ENCODE results near the gene PES1.

The PES1 gene

DNA sequence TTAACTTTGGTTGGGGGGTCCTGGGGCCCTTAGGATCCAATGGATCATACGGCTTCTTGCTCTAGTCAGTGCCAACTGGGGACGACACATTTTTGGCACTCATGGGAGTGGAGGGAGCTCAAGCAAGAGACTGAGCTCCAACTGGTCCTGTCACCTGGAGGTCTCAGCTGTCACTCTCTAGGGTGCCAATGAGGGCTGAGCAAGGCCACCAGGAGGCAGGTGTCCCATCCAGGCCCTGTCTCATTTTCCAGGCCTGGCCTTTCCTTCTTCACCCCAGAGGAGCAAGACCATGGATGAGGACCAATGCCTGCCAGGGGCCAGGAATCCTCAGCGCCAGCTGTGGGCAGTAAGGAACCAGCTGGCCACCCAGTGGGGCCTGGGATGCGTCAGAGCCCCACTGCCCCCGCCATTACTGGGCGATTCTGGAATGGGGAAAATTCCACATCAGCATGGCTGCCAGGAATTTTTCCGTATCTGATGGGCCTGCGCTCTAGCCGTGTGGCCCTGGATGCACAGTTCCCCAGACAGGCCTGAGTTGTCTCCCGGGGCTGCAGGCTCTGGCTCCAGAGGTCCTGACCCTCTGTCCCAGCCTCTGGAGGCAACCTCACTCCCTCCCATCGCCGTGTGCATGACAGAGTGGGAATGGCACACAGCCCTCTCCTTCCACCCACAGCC, 16.6 kb downstream of the PES1 start:
- TF ChIP-seq CTCF (conservative IDR thresholded peaks at IDR 0.05; ENCODE audit: low read depth, low read length), result no peak
- no peak for DNase-seq (ENCODE audit: low read depth)
- no peak overlapping the region for H3K4me3 ChIP-seq (ENCODE audit: low read depth, low read length)

DNA sequence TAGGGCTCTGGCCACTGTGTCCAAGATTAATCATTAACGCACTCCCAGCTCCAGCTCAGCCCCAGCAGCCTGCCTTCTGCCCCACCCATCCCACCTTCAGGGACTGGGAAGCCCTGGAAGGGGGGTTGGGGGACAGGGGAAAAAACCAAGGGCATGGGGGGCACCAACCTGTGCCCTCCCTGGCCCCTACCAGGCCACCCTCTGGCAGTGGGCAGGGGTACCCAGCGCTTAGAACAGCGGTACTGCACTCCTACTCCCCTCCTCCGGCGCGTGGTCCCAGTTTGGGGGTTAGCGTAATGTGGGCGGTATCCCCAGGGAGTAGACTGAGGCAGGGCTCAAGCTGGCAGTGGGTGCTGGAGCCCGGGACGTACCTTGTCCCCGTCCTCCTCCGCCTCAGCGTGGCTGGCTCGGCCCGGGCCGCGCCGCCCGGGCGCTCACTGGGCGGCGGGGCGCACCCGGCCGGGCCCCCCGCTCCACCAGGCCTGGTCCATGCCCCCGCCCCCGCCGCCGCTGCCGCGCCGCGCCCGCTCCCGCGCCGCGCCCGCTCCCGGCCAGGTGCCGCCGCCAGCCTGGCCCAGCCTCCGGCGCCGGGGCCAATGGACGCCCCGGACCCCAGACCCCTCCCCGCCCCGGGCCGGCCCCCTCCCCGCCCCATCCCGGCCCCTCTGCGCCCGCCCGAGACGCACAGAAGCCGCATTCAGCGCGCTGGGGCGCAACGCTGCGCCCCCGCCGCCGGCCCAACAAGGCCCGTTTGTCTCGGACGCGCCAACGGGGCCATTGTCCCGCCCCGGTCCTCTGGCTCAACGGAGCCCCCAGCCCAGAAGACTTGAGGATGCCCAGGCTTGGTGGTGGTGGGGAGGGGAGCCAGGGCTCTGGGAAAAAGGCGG, 17.4 kb downstream of the PES1 start, which contains the start of gene GAL3ST1:
Gene GAL3ST1, minus strand, starts transcription at position 571 of the 887 bp plus-strand sequence. CDS start 17,273 bp downstream, outside the sequence.
- TF ChIP-seq CTCF (conservative IDR thresholded peaks at IDR 0.05; ENCODE audit: low read depth, low read length), result no peak
- no peak within 1 kb of the TSS for H3K4me3 ChIP-seq (ENCODE audit: low read depth, low read length)
- no peak for DNase-seq (ENCODE audit: low read depth)

DNA sequence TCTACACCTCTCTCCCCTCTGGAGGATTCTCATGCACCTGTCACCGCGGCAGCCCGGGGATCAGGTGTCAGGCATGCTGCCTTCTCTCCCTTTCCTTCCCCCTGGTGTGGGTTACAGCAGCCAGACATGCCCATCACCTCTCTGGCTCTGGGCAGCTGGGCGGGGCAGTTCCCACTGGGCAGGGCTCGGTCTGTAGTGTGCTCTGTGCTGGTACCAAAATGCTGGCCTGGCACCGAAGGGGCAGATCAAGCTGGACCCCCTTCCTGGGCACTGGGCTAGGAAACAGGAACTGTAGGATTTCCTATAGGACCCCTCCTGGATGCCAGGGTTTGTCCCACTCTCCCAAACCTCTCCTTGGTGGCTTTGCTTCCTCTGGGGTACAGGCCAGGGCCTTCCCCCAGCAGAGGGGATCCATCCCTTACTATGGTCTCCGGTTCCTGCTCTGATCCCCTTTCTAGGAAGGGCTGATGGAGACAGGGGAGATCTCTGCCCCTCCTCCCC, 18.1 kb downstream of the PES1 start:
- TF ChIP-seq CTCF (conservative IDR thresholded peaks at IDR 0.05; ENCODE audit: low read depth, low read length), result no peak
- H3K4me3 ChIP-seq (ENCODE audit: low read depth, low read length), result no peak overlapping the region
- DNase-seq (ENCODE audit: low read depth), result no peak

GRCh38 chr22:30572840-30573593, 18.7 kb downstream of the PES1 start:
- TF ChIP-seq CTCF (conservative IDR thresholded peaks at IDR 0.05; ENCODE audit: low read depth, low read length), result no peak
- H3K4me3 ChIP-seq (ENCODE audit: low read depth, low read length), result no peak overlapping the region
- no peak for DNase-seq (ENCODE audit: low read depth)

GRCh38 chr22:30572210-30572609, 19.5 kb downstream of the PES1 start:
- DNase-seq (ENCODE audit: low read depth), result no peak
- TF ChIP-seq CTCF (conservative IDR thresholded peaks at IDR 0.05; ENCODE audit: low read depth, low read length), result no peak
- H3K4me3 ChIP-seq (ENCODE audit: low read depth, low read length), result no peak overlapping the region

DNA sequence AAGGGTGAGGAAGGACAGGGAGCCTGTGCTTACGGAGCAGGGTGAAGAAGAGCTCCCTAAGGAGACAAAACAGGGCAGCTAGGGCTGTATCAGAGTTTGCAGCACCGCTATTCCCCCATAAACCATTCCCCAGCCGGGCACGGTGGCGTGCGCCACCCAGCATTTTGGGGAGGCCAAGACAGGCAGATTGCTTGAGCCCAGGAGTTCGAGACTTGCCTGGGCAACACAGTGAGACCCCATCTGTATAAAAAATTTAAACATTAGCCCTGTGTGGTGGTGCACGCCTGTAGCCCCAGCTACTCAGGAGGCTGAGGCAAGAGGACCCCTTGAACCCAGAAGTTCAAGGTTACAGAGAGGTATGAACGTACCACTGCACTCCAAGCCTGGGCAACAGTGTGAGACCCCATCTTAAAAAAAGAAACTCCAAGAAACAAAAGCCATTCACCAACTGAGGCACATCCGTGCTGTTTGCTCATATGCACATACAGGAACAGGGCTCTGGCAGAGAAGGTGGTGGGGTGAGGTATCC, 22.0 kb downstream of the PES1 start:
- no peak overlapping the region for H3K4me3 ChIP-seq (ENCODE audit: low read depth, low read length)
- DNase-seq (ENCODE audit: low read depth), result no peak
- no peak for TF ChIP-seq CTCF (conservative IDR thresholded peaks at IDR 0.05; ENCODE audit: low read depth, low read length)

Data from choroid plexus epithelial cell (primary cell).